GM23248 (cell line): ENCODE results near the gene DELE1. TPM values are rescaled to one million over a fixed set of nuclear protein-coding genes. Genes with fewer than 3 reads are reported as not detected.

Experiments
- DNase-seq: peaks from one replicate; pipeline ENCODE4 v3.0.0-alpha.2; 2015
- H2AFZ ChIP-seq: fragments of 200-600 bp; sonication (generic); 2 replicates; pipeline ENCODE4 v1.6.1; 2016; ENCODE audit warnings: antibody characterized with exemption
- H3F3A ChIP-seq: fragments of 200-600 bp; sonication (generic); 2 replicates; pipeline ENCODE4 v1.6.1; 2016; ENCODE audit warnings: mild to moderate bottlenecking, antibody characterized with exemption, mixed run types; ENCODE audit not compliant: insufficient read depth
- H3K27ac ChIP-seq: fragments of 200-600 bp; sonication (generic); 2 replicates; pipeline ENCODE4 v1.5.1; 2016; ENCODE audit warnings: mild to moderate bottlenecking
- H3K27me3 ChIP-seq: fragments of 200-600 bp; sonication (generic); replicated peaks from 2 replicates; pipeline ENCODE4 v1.6.1; 2016; ENCODE audit warnings: mild to moderate bottlenecking; ENCODE audit not compliant: insufficient read depth
- H3K36me3 ChIP-seq: fragments of 200-600 bp; sonication (generic); 2 replicates; pipeline ENCODE4 v1.6.1; 2016; ENCODE audit warnings: low read depth, mild to moderate bottlenecking
- H3K4me1 ChIP-seq: fragments of 200-600 bp; sonication (generic); 2 replicates; pipeline ENCODE4 v1.6.1; 2016; ENCODE audit warnings: mild to moderate bottlenecking; ENCODE audit not compliant: insufficient read depth
- H3K4me2 ChIP-seq: fragments of 200-600 bp; sonication (generic); one replicate; pipeline ENCODE4 v1.6.1; 2016; ENCODE audit warnings: mild to moderate bottlenecking; ENCODE audit not compliant: unreplicated experiment
- H3K4me3 ChIP-seq: fragments of 200-600 bp; sonication (generic); 2 replicates; pipeline ENCODE4 v1.5.1; 2016; ENCODE audit warnings: mild to moderate bottlenecking
- H3K79me2 ChIP-seq: fragments of 200-600 bp; sonication (generic); 2 replicates; pipeline ENCODE4 v1.6.1; 2016; ENCODE audit warnings: mild to moderate bottlenecking; ENCODE audit not compliant: insufficient read depth
- H3K9ac ChIP-seq: fragments of 200-600 bp; sonication (generic); 2 replicates; pipeline ENCODE4 v1.6.1; 2016; ENCODE audit warnings: mild to moderate bottlenecking
- H3K9me2 ChIP-seq: fragments of 200-600 bp; sonication (generic); 2 replicates; pipeline ENCODE4 v1.6.1; 2016; ENCODE audit warnings: mixed run types, mild to moderate bottlenecking, moderate library complexity; ENCODE audit not compliant: insufficient read depth
- H3K9me3 ChIP-seq: fragments of 200-600 bp; sonication (generic); one replicate; pipeline ENCODE4 v1.6.1; 2017; ENCODE audit warnings: low read depth
- H4K20me1 ChIP-seq: fragments of 200-600 bp; sonication (generic); 2 replicates; pipeline ENCODE4 v1.6.0; 2016; ENCODE audit not compliant: insufficient read depth
- EZH2 ChIP-seq: fragments of 200-600 bp; sonication (generic); IDR thresholded peaks from 2 replicates; pipeline ENCODE4 v1.6.1; 2018; ENCODE audit warnings: antibody characterized with exemption, mild to moderate bottlenecking; ENCODE audit not compliant: insufficient read depth, poor library complexity, severe bottlenecking
- EZH2phosphoT487 ChIP-seq: fragments of 200-600 bp; sonication (generic); IDR thresholded peaks from 2 replicates; pipeline ENCODE4 v1.6.1; 2018; ENCODE audit warnings: antibody characterized with exemption, moderate library complexity, mild to moderate bottlenecking, low read depth; ENCODE audit not compliant: insufficient read depth
- WGBS, 2 experiments: methylation state at CpG; one replicate each; pipeline ENCODE4 v1.1.6; 2015 to 2017; ENCODE audit warnings: low lambda C conversion rate in 2 of 2, low coverage in 1 of 2; ENCODE audit errors: missing lambda C conversion rate in 2 of 2; 5-methylcytosine and 5-hydroxymethylcytosine counted together
- in situ Hi-C: fragments of 300-500 bp; cut with MboI; formaldehyde crosslinking; loops from 2 replicates; pipeline ENCODE4 v1.15.0; 2020
- polyA plus RNA-seq: library from polyadenylated mRNA; unstranded; fragments of >200 nt; fragmentation: Nextera tagmentation; extraction: Ambion mirVana; gene quantifications from 2 replicates; pipeline ENCODE4 v1.2.1, GENCODE V29; 2016
- total RNA-seq: library from RNA; depleted of rRNA; stranded (reverse); fragments of >200 nt; shearing (Covaris generic); gene quantifications from 2 replicates; pipeline ENCODE4 v1.2.3, GENCODE V29; 2014; rRNA removed

DELE1 gene, protein sequence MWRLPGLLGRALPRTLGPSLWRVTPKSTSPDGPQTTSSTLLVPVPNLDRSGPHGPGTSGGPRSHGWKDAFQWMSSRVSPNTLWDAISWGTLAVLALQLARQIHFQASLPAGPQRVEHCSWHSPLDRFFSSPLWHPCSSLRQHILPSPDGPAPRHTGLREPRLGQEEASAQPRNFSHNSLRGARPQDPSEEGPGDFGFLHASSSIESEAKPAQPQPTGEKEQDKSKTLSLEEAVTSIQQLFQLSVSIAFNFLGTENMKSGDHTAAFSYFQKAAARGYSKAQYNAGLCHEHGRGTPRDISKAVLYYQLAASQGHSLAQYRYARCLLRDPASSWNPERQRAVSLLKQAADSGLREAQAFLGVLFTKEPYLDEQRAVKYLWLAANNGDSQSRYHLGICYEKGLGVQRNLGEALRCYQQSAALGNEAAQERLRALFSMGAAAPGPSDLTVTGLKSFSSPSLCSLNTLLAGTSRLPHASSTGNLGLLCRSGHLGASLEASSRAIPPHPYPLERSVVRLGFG
- total RNA-seq (39.5 and 47.9 TPM in 2 replicates), polyA plus RNA-seq (28.9 and 35.1 TPM in 2 replicates)

DNA sequence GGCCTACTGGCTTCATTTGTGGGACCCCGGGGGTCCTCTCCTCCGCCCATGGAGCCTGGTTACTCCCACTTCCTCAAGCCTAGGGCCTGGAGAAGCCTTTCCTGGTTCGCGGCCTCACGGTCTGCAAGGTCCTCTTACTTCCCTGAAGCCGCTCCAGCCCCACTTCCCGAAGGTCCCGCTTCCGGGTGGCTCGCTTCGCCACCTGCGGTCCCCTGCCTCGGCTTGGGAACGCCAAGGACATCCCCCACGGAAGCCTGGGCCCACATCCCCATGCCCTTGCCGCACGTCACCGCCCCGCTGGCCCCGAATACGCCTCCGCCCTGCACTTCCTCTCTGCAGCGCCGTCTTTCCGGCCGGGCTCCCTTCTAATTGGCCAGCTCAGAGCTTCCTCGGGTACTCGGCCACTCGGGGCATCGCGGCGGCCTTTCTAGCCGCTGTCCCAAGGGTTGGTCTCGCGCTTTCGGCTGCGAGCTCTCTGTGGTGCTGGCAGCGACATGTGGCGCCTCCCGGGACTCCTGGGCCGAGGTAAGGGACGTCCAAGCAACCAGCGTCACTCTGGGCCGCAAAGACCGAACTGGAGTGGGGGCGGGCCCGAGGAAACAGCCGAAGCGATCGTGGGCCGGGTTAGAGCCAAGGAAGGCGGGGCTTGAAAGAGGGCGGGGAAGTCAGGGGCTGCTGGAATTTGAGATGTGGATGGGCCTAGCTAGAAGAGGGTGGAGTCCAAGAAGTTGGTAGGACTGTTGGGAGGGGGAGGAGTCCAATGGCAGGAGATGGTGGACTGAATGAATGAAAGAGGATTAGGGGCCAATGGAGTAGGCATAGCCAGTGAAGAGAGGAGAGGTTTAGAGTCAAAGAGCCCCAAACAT, at the start of gene DELE1:
DELE1 (plus strand) TSS at position 424 of the 866 bp plus-strand sequence; CDS start at position 495, 71 bp downstream.
- peak; percentile 98 for DNase-seq
- 0 to 1% methylated on average over 53 of the region's 53 CpGs for WGBS, 2 experiments

DNA sequence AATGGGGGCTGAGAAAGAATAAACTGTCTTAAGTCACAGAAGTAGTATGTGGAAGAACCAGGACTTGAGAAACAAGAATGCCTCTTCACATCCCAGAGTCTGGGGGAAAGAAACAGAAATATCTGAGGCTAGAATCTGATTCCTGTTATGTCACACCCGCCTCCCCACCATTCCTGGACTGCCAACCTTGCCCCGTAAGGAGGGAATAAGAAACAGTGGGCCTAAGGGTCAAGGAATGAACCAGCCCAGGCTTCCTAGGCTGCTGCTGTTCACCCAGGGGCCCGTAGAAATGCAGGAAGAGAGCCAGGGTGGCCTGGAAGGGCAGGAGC, 49.8 kb upstream of the DELE1 start:
- Histone ChIP-seq H3K27me3 (peaks cover 36% of the 10 kb centered on the region), H3K4me1 (peaks cover 7% of the 10 kb centered on the region; the same call in 1 of the 2 replicates), H3K9me2 (no peaks in the 10 kb centered on the region), H4K20me1 (no peaks in the 10 kb centered on the region), H2AFZ (no peak overlapping the region), H3F3A (no peaks in the 10 kb centered on the region), H3K4me3 (no peak overlapping the region), H3K9me3 (no peaks in the 10 kb centered on the region), H3K36me3 (no peaks in the 10 kb centered on the region), H3K79me2 (no peaks in the 10 kb centered on the region), H3K27ac (no peak overlapping the region), H3K9ac (no peak overlapping the region), H3K4me2 (no peak overlapping the region)
- in situ Hi-C loops: no loop called here
- TF ChIP-seq EZH2: no peak
- no peak for TF ChIP-seq EZH2phosphoT487
- WGBS, 2 experiments: 63 to 70% methylated on average over 3 of the region's 3 CpGs
- DNase-seq: no peak

More for the DNA sequence above, at the start of gene DELE1:
- Histone ChIP-seq H3F3A (peaks cover 6% of the 10 kb centered on the region), H2AFZ (peak within 1 kb of the TSS; percentile 84), H3K4me1 (peaks cover 13% of the 10 kb centered on the region; the same call in 1 of the 2 replicates), H3K27ac (peak within 1 kb of the TSS; percentile 98), H4K20me1 (no peaks in the 10 kb centered on the region), H3K9me3 (no peaks in the 10 kb centered on the region), H3K79me2 (peaks cover 41% of the 10 kb centered on the region), H3K9me2 (no peaks in the 10 kb centered on the region), H3K36me3 (peaks cover 15% of the 10 kb centered on the region; the same call in 1 of the 2 replicates), H3K4me2 (peak within 1 kb of the TSS; percentile 95), H3K27me3 (no peaks in the 10 kb centered on the region), H3K9ac (peak within 1 kb of the TSS; percentile 97), H3K4me3 (peak within 1 kb of the TSS; percentile 92)
- in situ Hi-C loops: no loop called here
- no peak for TF ChIP-seq EZH2phosphoT487
- no peak for TF ChIP-seq EZH2

DNA sequence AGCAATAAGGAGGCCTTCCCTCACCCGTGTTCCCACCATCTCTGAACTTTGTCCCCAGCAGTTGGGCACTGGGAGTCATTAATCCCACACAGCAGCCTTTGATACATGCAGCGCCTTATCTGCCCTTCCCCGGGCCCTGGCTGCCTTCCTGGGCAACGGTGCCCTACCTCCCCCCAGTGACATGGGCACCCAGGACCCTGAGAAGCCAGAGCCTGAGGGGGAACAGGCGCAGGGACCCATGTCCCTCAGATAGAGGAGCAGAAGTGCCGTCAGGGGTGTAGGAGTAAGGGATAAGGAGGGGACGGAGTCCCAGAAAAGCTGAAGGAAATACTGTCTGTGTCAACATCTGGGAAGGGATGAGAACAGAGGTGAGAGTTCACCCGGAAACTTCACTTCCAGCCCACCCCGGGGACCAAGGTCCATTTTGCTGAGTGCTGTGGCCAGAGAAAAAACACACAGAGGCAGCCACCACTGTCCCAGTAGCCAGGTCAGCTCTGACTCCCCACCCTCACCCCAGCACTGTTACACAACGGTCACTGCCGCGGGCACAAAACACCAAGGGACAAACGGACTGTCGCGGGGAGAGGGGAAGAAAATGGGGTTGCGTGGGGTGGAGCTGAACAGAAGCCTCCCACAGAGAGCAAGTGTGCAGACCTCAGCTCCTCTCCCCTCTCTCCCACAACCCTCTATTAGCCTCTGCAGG, 49.3 kb upstream of the DELE1 start:
- no peaks in the 10 kb centered on the region for H3K79me2 ChIP-seq
- TF ChIP-seq EZH2 (no peak), EZH2phosphoT487 (no peak)
- peaks cover 37% of the 10 kb centered on the region for H3K27me3 ChIP-seq
- no peak for DNase-seq
- H3K9ac ChIP-seq: no peak overlapping the region
- H3F3A ChIP-seq: no peaks in the 10 kb centered on the region
- H3K4me3 ChIP-seq: no peak overlapping the region
- H3K36me3 ChIP-seq: no peaks in the 10 kb centered on the region
- no peaks in the 10 kb centered on the region for H4K20me1 ChIP-seq
- H2AFZ ChIP-seq: no peak overlapping the region
- in situ Hi-C loops: no loop called here
- no peaks in the 10 kb centered on the region for H3K9me2 ChIP-seq
- H3K27ac ChIP-seq: no peak overlapping the region
- no peak overlapping the region for H3K4me2 ChIP-seq
- no peaks in the 10 kb centered on the region for H3K9me3 ChIP-seq
- 63% methylated on average over 16 of the region's 16 CpGs for WGBS, 2 experiments
- H3K4me1 ChIP-seq: peaks cover 7% of the 10 kb centered on the region; the same call in 1 of the 2 replicates
